Lung (tissue), 12 donors: Measurements from ENCODE around the gene CLP1. TPM values are rescaled to one million over a fixed set of nuclear protein-coding genes. Genes with fewer than 3 reads are reported as not detected.

Source experiments
- ATAC-seq: fragments of 200-7000 bp; cut with Tn5 transposase; one replicate; pipeline ENCODE4 v1.9.1; 2020; ENCODE audit warnings: moderate number of reproducible peaks; ENCODE audit not compliant: insufficient read depth, low FRiP score
- DNase-seq, 3 donors: peaks; one replicate each; pipeline ENCODE4 v3.0.0-alpha.2; 2013 to 2017
- H3K27ac ChIP-seq, 2 donors: one replicate each; pipeline ENCODE4 v1.5.1; 2013; ENCODE audit warnings: mild to moderate bottlenecking in 2 of 2, moderate library complexity in 2 of 2, control low read depth in 1 of 2, inconsistent platforms in 1 of 2, low read depth in 1 of 2, low read length in 1 of 2
- H3K27me3 ChIP-seq, 3 donors: one replicate each; pipeline ENCODE4 v1.5.1; 2013; ENCODE audit warnings: low read length in 2 of 3; ENCODE audit not compliant: control insufficient read depth in 3 of 3, insufficient read depth in 3 of 3
- H3K36me3 ChIP-seq, 4 donors: one replicate each; pipeline ENCODE4 v1.5.1; 2013; ENCODE audit warnings: low read length in 4 of 4, mild to moderate bottlenecking in 1 of 4, moderate library complexity in 1 of 4; ENCODE audit not compliant: control insufficient read depth in 4 of 4, insufficient read depth in 4 of 4
- H3K4me1 ChIP-seq, 5 donors: one replicate each; pipeline ENCODE4 v1.5.1; 2013; ENCODE audit warnings: low read length in 5 of 5, mild to moderate bottlenecking in 2 of 5, moderate library complexity in 1 of 5; ENCODE audit not compliant: control insufficient read depth in 5 of 5, insufficient read depth in 5 of 5
- H3K4me3 ChIP-seq: one replicate; pipeline ENCODE4 v1.5.1; 2013; ENCODE audit warnings: mild to moderate bottlenecking, control low read depth, moderate library complexity
- H3K9ac ChIP-seq, 2 donors: one replicate each; pipeline ENCODE4 v1.5.1; 2013; ENCODE audit warnings: low read length in 2 of 2, control low read depth in 1 of 2; ENCODE audit not compliant: insufficient read depth in 1 of 2
- H3K9me3 ChIP-seq, 4 donors: one replicate each; pipeline ENCODE4 v1.5.1; 2013; ENCODE audit warnings: low read length in 3 of 4, mild to moderate bottlenecking in 1 of 4, moderate library complexity in 1 of 4; ENCODE audit not compliant: control insufficient read depth in 4 of 4, insufficient read depth in 3 of 4
- WGBS, 2 donors: extraction: QIAGEN DNeasy Blood & Tissue Kit; methylation state at CpG; one replicate each; pipeline ENCODE4 v1.1.7; 2013; 5-methylcytosine and 5-hydroxymethylcytosine counted together
- polyA plus RNA-seq, 2 donors: library from polyadenylated mRNA; stranded (reverse); fragments of 200-250 nt; gene quantifications; one replicate each; pipeline ENCODE4 v1.2.1, GENCODE V29; 2013
- total RNA-seq, 2 donors: library from RNA; depleted of rRNA in 1 of 2; stranded (reverse); fragments of >200 nt in 1 of 2; gene quantifications; one replicate each; pipeline ENCODE4 v1.2.1, GENCODE V29; 2014 to 2021
- TF ChIP-seq, protein P1 (sequence below): IDR thresholded peaks from 2 replicates; pipeline ENCODE4 v1.5.1; 2012; ENCODE audit warnings: mild to moderate bottlenecking; ENCODE audit errors: control extremely low read depth, extremely low read depth
- donor health status: control.
- donor health status: control.
- donor health status: Bipolar disorder and iron deficiency.
- donor health status: healthy.
- donor health status: DM: yes; HTN: yes; CAD: no.

The CLP1 gene
- total and polyA plus RNA-seq, 4 donors: 6.5 to 16.6 (median 9.7) TPM

DNA sequence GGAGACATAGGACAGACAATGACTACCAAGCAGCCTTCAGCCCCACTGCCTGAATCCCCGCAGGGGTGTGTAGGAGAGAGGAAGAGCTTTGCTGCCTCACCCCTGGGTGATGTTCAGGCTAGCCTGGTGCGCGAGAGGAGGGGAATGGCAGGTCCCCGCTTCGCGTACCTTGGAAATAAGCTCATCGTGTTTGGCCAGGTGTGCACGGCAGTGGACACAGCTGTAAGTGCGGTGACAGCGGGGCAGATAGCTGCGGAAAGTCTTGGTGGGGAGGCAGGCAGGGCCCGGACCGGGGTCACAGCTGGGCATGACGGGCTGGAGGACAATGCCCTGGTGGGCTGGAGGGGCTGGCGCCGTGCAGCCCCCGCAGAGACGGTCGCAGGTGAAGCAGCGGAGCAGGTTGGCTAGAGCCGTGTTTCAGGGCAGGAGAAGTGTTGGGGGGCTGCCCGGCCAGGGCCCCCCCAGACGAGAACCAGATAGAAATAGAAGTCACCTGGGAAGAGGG, 10.7 kb upstream of the CLP1 start:
- Histone ChIP-seq H3K4me1 (peaks cover 0 to 65% (median 32%) of the 10 kb centered on the region in 5 donors), H3K9me3 (peaks cover 0 to 2% (median 0%) of the 10 kb centered on the region in 4 donors), H3K9ac (no peak overlapping the region), H3K27me3 (no peaks in the 10 kb centered on the region), H3K27ac (no peak overlapping the region), H3K4me3 (no peak overlapping the region), H3K36me3 (peaks cover 0 to 7% (median under 1%) of the 10 kb centered on the region in 4 donors)
- TF ChIP-seq, protein P1, sequence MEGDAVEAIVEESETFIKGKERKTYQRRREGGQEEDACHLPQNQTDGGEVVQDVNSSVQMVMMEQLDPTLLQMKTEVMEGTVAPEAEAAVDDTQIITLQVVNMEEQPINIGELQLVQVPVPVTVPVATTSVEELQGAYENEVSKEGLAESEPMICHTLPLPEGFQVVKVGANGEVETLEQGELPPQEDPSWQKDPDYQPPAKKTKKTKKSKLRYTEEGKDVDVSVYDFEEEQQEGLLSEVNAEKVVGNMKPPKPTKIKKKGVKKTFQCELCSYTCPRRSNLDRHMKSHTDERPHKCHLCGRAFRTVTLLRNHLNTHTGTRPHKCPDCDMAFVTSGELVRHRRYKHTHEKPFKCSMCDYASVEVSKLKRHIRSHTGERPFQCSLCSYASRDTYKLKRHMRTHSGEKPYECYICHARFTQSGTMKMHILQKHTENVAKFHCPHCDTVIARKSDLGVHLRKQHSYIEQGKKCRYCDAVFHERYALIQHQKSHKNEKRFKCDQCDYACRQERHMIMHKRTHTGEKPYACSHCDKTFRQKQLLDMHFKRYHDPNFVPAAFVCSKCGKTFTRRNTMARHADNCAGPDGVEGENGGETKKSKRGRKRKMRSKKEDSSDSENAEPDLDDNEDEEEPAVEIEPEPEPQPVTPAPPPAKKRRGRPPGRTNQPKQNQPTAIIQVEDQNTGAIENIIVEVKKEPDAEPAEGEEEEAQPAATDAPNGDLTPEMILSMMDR: no peak
- WGBS, 2 donors: 5 to 9% methylated on average over 23 of the region's 23 CpGs
- ATAC-seq (no peak), DNase-seq (peak in 1 of 3 donors; percentile 25)

- WGBS, 2 donors: 2 to 5% methylated on average over 10 of the region's 10 CpGs
- H3K27ac ChIP-seq: peak overlapping the region in 1 of 2 donors; percentile 41
- H3K4me3 ChIP-seq: no peak overlapping the region
- peaks cover 0 to 65% (median 32%) of the 10 kb centered on the region in 5 donors for H3K4me1 ChIP-seq
- TF ChIP-seq, protein P1: no peak
- peaks cover 0 to 2% (median 0%) of the 10 kb centered on the region in 4 donors for H3K9me3 ChIP-seq
- no peaks in the 10 kb centered on the region for H3K27me3 ChIP-seq
- no peak overlapping the region for H3K9ac ChIP-seq
- ATAC-seq (no peak), DNase-seq (peak in 2 of 3 donors; percentile 46 to 50)
- H3K36me3 ChIP-seq: peaks cover 0 to 7% (median 0%) of the 10 kb centered on the region in 4 donors
Measured at GRCh38 chr11:57647372-57647771, 10.2 kb upstream of the CLP1 start.

DNA sequence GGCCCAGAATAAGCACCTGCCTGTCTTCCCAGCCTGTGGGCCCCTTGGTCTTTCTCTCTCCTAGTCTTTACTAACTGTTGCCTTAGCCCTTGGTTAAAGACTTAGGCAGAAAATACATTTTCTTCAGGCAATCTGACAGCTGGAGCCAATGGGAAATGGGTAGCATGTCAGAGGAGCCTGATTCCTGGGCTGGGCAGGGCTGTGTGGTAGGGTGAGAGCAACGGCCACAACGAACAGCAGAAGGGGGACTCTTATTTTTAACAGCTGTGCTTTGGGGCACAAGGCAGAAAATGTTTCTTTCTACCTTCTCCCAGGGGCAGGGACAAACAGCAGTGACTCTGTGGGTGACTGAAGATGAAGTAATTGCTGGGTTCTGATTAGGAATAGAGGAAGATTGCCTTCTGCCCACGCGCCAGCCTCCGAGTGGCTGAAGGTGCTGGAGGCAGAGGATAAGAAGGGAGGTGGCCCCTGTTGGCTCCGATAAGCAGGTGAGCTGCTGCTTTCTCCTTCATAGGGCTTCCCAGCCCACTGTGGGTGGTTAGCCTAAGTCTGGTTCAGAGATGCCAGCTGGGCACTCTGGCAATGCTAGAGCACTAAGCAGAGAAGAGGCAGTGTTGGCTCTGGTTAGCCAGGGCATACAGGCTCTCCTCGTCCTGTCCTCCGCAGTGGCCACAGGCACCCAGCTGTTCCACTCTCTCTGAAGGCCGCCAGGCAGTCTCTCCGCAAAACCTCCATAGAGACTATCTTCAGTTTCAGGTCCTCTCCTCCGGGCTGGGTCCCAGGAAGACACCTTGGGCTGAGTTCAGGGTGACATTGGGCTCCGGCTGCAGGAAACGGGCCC, 9.4 kb upstream of the CLP1 start:
- Histone ChIP-seq H3K27me3 (no peaks in the 10 kb centered on the region), H3K9ac (no peak overlapping the region), H3K36me3 (peaks cover 0 to 4% (median 0%) of the 10 kb centered on the region in 4 donors), H3K4me1 (peaks cover 0 to 70% (median 32%) of the 10 kb centered on the region in 5 donors), H3K27ac (no peak overlapping the region), H3K9me3 (peaks cover 0 to 2% (median 0%) of the 10 kb centered on the region in 4 donors), H3K4me3 (no peak overlapping the region)
- WGBS, 2 donors: 10% methylated on average over 13 of the region's 13 CpGs
- ATAC-seq (no peak), DNase-seq (peak in 2 of 3 donors; percentile 53 to 54)
- TF ChIP-seq, protein P1: no peak
